ENCODE results near the gene ACTN4.

ACTN4 gene

DNA sequence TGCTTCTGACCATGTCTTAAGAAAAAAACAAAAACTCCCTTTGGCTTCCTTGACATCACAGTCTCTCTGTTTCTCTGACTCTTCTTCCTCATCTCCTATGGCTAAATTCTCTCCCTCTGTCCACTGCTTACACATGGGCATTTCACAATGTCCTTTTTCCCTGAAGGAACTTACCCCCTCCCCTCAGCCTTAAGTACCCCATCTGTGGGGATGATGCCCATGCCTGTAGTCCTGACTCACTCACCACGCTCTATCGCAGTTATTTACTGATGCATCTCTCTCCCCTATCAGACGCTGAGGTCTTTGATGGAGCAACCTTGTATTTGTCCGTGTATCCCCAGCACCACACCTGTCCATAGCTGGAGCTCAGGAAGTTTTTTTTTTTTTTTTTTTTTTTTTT is 32.4 kb downstream of the ACTN4 start:
- DNase-seq, result no peak

GRCh38 chr19:38682195-38682867 is 34.9 kb downstream of the ACTN4 start:
- DNase-seq, result no peak

- no peak for DNase-seq
Observed at GRCh38 chr19:38682872-38683392, 35.5 kb downstream of the ACTN4 start.

DNA sequence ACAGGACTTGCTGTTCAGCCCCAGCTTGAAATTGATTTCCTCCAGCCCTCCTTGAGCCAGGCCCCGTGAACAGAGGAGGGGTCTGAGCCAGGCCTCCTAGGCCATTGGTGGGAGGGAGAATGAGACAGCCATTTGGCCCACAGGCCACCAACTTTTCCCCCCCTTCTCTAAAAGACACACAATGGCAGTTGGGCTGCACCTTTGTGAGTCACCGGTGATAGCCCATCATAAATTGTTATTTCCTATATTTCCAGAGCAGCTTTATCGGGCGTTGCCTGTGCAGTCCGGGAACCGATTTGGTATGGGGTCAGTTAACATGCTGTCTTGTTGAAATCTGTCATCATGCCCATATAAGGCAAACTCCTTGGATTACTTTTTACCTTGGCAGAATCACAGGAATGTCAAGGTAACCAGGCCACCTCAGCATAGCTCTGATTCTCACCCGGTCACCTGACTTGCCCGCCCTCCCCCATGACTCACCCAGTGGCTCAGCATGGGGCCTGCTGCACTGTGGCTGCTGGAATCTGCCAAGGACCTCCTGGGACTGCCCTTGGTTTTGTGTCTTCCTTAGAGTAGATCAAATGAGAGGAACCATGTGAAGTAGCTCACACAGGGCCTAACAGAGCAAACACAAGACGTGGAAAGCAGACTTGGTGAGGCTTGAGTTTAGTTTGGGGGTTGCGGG is 36.1 kb downstream of the ACTN4 start:
- no peak for DNase-seq

DNA sequence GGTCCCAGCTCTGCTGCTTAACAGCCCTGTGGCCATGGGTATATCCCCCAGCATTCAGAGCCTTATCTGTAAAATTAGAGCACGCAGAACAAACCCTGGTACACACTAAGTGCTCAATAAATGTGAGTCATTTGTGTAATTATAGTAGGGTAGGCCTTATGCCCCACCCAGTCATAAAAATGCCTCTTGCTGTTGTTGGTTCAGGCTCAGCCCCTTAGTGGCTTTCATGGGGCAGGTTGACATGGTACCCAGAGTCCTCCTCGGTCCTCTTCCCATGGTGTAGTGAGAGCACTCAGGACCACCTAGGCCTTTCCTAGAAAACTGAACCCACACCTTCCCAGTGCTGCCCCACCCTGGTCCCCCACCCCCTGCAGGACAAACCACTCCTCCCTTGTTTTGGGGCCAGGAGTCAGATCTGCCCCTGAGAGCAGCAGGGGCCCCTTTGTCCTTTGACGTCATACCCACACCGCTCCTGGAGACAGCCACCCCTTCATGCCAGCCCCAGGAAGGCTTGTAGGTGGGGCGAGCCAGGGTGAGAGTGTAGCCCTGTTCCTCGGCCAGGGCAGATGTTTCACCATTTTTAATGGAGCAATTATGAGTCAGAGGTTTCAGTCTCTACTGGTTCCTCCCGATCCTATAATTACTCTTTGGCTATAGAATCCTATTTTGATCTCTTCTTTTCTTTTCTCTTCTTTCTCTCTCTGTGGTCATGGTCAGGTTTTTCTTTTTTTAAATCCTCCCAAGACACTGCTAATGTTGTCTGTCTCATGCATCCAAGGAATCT is 36.8 kb downstream of the ACTN4 start:
- DNase-seq, result no peak

GRCh38 chr19:38684862-38685665 is 37.6 kb downstream of the ACTN4 start:
- no peak for DNase-seq

DNA sequence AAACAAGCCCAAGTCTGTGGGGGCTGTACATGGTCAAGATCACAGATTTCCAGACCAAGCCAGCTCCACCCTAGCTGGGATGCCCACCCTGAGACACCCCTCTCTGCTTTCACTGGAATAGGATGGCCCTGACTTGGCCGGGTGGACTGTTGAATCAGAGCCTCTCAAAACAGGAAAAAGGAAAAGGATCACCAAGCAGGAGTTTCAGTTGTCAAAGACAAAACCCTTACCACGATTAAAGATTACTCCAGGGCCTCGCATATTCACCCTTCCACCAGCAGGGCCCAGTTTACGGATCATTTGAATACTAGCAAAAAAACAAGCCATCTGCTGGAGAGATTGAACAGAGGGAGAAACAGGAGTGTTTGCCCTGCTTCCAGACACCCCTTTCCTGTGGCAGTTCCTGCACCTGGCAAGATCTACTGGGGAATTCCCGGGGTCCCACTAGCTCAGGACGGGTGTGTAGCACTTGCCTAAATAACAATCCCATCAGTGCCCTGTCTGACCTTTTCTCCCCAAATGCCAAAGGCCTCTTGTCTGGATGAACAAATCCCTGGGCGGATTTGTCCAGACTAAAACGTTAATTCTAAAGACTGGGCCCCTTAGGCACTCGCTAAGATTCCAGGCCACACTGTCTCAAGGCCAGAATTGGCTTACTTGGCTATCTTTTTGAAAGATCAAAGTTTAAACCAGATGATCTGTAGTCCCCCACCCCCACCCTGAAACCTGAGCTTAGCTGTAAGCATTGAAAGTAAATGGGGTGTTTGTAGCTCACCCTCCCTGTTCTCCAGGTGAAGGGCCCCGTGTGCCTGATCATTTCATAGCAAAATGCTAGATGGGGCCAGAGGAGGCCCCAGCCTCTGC is 38.4 kb downstream of the ACTN4 start:
- no peak for DNase-seq

GRCh38 chr19:38686530-38686888 is 39.1 kb downstream of the ACTN4 start:
- no peak for DNase-seq

GRCh38 chr19:38687837-38688378 is 40.5 kb downstream of the ACTN4 start:
- DNase-seq, result no peak

DNA sequence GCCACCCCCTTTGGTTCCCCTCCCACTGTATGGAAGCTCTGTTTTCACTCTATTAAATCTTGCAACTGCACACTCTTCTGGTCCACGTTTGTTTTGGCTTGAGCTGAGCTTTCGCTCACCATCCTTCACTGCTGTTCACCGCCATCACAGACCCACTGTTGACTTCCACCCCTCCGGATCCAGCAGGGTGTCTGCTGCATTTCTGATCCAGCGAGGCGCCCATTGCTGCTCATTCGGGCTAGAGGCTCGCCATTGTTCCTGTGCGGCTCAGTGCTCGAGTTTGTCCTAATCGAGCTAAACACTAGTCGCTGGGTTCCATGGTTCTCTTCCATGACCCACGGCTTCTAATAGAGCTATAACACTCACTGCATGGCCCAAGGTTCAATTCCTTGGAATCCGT is 42.7 kb downstream of the ACTN4 start:
- no peak for DNase-seq

- DNase-seq, result no peak
Observed at GRCh38 chr19:38690832-38691231, 43.4 kb downstream of the ACTN4 start.

DNA sequence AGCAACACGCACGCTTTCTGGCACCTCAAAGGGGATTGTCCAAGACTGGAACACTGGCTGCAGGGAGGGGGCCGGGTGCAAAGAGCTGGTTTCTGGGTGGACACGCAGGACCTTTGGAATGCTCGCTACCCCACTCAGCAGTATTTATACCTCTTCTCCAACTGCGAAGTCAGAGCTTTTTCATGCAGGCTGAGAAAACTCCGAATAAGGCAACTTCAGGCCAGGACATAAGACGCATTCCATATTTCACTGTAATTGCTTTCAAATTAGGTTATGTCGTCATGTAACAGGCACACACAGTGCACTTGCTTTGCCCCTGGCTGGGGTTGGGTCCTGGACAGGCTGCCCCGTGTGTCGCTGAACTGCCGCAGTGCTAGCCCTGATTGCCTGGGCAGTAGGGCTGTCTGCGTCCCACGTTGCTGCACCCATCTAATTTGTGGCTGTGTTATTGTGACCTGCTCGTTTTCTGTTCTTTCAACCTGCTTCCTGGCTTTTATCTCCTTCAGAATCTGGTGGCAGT is 44.5 kb downstream of the ACTN4 start:
- DNase-seq, result no peak

DNA sequence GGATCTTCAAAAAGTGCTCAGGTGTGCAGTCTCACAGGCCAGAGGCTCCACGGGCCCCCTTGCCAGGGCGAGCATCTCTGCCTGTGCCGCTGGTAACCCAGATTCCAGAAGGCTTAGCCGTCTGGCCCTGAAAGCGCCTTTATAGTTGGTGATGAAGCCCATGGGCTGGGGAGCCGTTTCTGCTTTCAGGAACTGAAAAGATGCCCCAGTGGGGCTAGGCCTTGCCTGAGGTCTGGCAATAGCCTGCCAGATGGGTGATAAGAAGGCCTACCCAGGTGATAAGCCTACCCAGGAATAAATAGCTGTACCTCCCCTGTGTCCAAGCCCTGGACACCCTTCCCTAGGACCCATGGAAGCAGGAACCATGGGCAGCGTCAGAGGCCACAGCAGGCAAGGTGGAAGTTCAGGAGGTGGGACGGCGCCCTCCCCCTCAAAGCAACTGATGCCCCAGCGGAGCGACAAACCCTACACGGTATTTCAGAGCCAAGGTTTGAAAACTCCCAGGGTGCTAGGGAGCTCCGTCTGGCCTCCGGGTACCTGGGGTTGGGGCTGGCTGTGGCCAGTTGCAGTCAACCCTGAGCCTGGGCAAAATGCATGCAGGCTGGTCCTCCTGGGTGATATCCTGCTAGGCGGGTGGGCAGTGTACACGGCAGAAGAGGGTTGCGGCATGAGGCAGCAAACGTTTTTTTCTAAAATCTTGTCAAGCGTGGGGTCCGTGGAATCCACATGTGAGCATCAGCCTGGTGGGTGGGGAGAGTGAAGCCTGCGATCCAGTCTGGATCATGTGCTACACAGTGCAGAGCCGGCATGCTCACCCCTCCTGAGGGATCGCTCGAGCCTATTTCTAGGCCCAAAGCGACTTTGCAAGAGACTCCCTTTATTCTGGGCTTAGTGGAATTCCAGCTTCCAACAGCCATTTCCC is 45.3 kb downstream of the ACTN4 start:
- no peak for DNase-seq

DNA sequence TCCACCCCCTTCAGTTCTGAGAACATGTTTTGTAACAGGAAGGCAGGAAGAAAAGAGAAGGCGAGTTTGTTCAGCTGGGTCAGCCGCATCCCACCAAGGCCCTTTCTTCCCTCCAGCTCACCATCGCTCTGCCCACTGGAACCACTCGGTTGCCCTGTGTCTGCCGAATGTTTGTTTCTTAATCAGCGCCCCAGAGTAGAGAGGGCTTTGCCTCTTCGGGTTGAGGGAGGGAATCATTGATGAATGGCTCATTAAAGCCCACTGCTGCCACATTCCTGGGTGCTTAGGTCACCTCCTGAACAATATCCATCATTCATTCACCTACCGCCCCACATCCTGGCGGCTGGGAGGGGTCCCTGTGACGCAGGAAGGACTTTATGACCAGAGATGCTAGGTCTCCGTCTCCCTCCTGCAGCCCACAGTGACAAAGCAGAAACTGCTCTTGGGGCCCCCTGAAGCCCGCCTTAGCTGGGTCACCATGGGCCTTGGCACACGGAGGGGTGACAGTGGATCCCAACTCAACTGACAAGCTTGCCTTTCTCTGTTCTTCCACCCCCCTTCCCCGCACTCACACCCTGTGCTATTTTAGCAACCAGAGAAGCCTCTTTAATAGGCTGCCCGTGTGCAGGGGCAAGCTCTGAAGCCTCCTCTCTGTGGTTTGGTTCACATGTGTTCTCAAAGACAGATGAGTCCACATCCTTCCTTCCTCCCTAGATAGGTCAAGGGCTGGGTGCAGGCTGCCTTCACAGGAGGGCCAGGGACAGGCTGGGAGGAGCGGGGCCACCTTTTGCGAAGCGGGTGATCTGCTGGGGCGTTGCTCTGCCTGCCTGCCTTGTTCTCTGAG is 46.2 kb downstream of the ACTN4 start:
- no peak for DNase-seq

- DNase-seq, result no peak
Observed at GRCh38 chr19:38695317-38695683, 47.9 kb downstream of the ACTN4 start.

DNA sequence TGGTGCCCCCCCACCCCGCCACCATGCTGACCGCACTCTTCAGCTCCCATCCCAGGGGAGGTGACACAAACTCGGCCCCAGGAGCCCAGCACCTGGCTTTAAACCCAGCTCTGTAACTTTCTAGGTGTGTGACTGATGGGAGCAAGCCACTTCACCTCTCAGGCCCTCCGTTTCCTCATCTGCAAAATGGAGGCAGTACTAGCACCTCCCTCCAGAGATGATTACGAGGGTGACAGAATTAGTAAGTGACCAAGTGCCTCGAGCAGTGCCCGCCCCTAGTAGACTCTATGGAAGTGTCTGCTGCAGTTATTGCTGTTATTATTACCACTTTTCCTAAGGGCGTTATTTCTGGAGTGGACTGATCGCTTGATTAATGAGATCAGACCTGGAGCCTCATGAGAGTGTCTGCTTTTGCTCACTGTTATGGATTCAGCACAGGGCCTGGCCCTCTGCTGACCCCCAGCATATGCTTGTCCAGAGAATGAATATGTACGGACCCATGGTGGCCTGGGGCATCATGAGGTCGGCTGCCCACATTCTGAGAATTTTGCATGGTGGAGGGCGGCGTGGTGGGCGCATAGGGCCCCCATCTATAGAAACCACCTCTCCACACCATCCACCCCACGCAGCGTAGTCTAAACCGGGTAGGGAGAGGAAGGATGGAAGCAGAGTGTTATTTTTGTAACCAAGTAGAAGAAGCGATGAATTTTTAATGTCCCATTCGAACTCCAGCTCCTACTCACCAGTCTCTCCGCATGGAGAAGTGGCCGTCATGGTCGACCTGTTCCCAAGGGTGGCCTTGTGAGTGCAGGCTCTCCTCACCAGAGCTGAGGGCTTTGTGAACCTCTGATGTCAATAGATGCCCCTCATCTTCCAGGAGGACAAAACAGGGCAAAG is 48.6 kb downstream of the ACTN4 start:
- no peak for DNase-seq

DNA sequence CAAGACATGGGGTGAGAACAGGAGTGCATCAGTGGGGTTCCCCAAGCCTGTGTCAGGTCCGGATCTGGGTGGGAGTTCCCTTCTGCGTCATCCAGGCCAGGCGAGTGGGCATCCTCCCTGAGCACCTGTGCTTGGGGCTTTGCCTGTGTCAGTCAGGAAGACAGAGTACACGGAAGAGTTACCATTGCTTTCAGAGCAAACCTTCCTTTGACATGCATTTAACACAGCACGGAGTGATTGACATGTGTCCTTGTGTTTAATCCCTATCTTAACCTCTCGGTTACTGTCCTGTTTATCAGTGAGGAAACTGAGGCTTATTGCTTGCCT is 49.2 kb downstream of the ACTN4 start:
- no peak for DNase-seq

GRCh38 chr19:38697197-38697596 is 49.7 kb downstream of the ACTN4 start:
- no peak for DNase-seq

All from activated naive CD4-positive, alpha-beta T cell (primary cell).